AG09319 (cell line): ENCODE data around the gene ACTL8.

Source experiments
- DNase-seq: peaks from one replicate; pipeline ENCODE4 v3.0.0-alpha.2; 2010; ENCODE audit warnings: low read depth; ENCODE audit errors: extremely low read depth
- TF ChIP-seq, protein P1 (sequence below): IDR thresholded peaks from 2 replicates; pipeline ENCODE4 v1.5.1; 2011; ENCODE audit warnings: low read depth, mild to moderate bottlenecking, inconsistent platforms, low read length, moderate library complexity

ACTL8 gene

DNA sequence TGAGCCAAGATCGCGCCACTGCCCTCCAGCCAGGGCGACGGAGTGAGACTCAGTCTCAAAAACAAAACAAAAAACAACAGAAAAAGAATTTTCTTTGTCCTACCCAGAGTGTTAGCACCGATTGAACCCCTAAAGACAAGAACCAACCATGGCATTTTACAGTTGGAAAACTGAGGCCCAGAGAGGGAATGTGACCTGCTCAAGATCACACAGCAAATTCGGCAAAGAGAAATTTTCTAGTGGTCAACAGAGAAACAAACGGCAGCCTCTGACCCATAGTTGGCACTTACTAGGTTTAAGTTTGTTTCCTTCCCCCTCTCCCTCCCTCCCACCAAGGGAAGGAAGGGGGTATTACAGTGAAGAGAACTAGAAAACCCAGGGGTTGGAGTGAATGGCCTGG lies 20.5 kb upstream of the ACTL8 start:
- TF ChIP-seq, protein P1, sequence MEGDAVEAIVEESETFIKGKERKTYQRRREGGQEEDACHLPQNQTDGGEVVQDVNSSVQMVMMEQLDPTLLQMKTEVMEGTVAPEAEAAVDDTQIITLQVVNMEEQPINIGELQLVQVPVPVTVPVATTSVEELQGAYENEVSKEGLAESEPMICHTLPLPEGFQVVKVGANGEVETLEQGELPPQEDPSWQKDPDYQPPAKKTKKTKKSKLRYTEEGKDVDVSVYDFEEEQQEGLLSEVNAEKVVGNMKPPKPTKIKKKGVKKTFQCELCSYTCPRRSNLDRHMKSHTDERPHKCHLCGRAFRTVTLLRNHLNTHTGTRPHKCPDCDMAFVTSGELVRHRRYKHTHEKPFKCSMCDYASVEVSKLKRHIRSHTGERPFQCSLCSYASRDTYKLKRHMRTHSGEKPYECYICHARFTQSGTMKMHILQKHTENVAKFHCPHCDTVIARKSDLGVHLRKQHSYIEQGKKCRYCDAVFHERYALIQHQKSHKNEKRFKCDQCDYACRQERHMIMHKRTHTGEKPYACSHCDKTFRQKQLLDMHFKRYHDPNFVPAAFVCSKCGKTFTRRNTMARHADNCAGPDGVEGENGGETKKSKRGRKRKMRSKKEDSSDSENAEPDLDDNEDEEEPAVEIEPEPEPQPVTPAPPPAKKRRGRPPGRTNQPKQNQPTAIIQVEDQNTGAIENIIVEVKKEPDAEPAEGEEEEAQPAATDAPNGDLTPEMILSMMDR: no peak
- DNase-seq: no peak

DNA sequence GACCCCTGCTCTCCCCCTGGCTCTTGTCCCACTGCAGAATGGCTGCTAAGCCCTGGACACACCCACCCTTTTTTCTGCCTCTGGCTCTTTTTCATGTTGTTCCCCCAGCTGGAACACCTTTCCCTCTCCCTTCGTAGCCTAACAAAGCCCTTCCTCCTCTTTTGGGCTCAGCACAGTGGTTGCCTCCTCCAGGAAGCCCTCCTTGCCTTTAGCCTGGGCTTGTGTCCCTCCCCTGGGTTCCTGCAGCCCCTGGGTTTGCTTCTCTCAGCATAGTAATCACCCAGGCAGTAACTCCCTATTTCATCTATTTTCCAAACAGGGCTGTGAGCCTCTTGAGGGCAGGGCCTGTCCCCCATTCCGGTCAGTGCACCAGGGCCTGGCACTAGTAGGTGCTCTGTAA lies 19.8 kb upstream of the ACTL8 start:
- TF ChIP-seq, protein P1: no peak

DNA sequence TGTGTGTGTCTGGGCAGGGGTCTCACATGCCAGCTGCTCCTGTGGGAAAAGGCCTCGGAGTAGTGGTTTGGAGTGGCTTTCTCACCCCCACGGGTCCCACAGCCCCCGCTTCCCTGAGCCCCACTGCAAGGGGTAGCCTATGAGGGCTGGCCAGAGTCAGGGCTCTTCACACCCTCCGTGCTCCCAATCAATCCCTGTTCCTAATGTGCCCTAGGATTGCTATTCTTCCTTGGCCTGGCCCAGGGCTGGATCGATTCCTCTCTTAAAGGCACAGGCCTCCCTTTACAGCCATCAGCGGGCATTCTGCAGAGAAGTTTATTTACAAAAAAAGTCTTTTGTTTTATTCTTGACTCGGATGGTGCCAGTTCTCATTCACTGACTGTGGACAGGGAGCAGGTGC lies 19.3 kb upstream of the ACTL8 start:
- TF ChIP-seq, protein P1: no peak
- DNase-seq: no peak

More for the DNA sequence above, 19.8 kb upstream of the ACTL8 start:
- DNase-seq: no peak

DNA sequence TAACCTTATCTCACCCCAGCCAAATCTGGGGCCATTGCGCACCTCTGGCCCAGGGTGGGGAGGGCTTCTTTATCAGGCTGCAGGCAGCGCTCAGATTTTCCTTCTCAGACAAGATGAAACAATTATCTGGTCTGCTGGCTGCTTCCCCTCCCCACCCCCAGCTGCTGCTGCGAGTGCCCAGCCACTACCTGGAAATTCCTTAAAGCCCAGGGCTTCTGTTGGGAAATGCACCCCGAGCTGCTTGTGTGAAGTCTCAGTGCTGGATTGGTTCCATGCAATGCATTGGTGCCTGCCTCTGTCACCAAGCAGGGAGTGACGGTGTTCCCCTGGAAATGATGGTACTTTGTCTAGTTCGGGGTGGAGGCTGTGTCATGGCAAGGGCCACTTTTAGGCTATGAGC lies 18.5 kb upstream of the ACTL8 start:
- DNase-seq: no peak
- TF ChIP-seq, protein P1: no peak

DNA sequence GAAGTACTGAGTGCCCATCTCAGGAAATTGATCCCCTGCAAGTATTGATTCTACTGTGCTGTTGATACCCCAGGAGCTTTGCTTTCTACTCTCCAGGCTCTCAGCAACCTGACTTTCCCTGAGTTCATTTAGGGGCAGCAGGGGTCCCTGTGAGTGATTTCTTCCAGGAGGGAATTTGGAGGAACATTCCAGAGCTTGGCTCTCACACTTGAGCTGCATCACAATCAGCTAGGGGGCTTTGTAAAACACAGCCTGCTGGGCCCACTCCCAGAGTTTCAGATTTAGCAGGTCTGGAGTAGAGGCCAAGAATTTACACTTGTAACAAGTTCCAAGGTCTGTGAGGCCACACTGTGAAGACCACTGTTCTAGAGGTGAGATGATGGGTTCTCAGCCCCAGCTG lies 16.1 kb upstream of the ACTL8 start:
- TF ChIP-seq, protein P1: no peak
- no peak for DNase-seq

DNA sequence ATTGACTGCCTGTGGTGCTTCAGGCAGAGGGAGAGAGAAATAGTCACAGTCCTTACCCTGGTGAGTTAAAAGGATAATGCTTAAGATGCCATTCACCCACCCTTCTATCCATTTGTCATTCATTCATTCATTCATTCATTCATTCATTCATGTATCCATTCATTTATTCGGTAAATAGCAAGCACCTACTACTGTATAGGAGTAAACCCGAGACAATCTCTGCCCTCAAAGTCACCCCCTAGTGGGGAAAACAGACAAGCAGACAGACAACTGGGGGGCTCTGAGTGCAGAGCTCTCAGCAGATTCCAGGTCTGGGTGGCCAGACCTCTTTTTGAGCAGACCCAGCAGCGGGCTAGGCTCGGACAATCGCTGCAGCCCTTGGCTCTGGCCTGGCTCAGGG lies 14.1 kb upstream of the ACTL8 start:
- DNase-seq: no peak
- TF ChIP-seq, protein P1: no peak

DNA sequence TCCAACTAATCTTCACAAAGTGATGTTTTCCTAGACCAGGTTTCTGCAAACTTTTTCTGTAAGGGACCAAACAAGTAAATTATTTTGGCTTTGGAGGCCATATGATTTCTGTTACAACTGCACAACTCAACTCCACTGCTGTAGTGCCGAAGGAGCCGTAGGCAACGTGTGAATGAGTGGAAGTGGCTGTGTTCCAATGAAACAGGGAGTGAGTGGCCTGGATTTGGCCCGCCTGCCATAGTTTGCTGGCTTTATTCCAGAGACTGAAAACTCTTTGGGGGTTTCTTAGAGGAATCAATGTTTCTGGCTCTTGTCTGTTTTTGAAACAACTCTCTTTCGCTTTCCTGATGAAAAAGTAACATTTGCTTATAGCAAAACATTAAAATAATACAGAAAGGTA lies 12.6 kb upstream of the ACTL8 start:
- no peak for DNase-seq
- TF ChIP-seq, protein P1: no peak
